GM12878 (cell line): ENCODE measurements around the gene KIF6.

Experiments used
- CBX3 ChIP-seq: fragments of 200-600 bp; sonication (generic); IDR thresholded peaks from 2 replicates; pipeline ENCODE4 v1.6.1; 2016; ENCODE audit warnings: low read depth, borderline replicate concordance
- CEBPB ChIP-seq, 2 experiments: fragments of 150-350 bp in 1 of 2; IDR thresholded peaks; 2 replicates each; pipeline ENCODE4 v1.6.1; 2012 to 2014; ENCODE audit warnings: low read depth in 2 of 2, low read length in 2 of 2, borderline replicate concordance in 1 of 2, inconsistent platforms in 1 of 2
- CREM ChIP-seq: IDR thresholded peaks from 2 replicates; pipeline ENCODE4 v1.6.1; 2014; ENCODE audit warnings: antibody characterized with exemption, low read depth
- EZH2 ChIP-seq: IDR thresholded peaks from 2 replicates; pipeline ENCODE4 v1.6.1; 2012; ENCODE audit warnings: low read depth, mild to moderate bottlenecking, control low read depth, inconsistent platforms, low read length, borderline replicate concordance; ENCODE audit not compliant: control insufficient read depth
- FOS ChIP-seq: IDR thresholded peaks from 3 replicates; pipeline ENCODE4 v1.6.1; 2011; ENCODE audit warnings: borderline replicate concordance; ENCODE audit not compliant: insufficient read length; ENCODE audit errors: extremely low read depth
- FOXM1 ChIP-seq: IDR thresholded peaks from 2 replicates; pipeline ENCODE4 v1.6.1; 2012; ENCODE audit warnings: low read depth, mild to moderate bottlenecking, inconsistent platforms, low read length, moderate library complexity
- HDAC2 ChIP-seq: fragments of 200-600 bp; sonication (generic); IDR thresholded peaks from 2 replicates; pipeline ENCODE4 v1.6.1; 2017
- JUNB ChIP-seq: IDR thresholded peaks from 2 replicates; pipeline ENCODE4 v1.6.1; 2016; ENCODE audit warnings: antibody characterized with exemption, mild to moderate bottlenecking
- KDM1A ChIP-seq: fragments of 200-600 bp; sonication (generic); IDR thresholded peaks from 2 replicates; pipeline ENCODE4 v1.6.1; 2016; ENCODE audit warnings: borderline replicate concordance
- POLR2AphosphoS5 ChIP-seq: IDR thresholded peaks from 2 replicates; pipeline ENCODE4 v1.6.1; 2011; ENCODE audit warnings: mild to moderate bottlenecking, low read length, inconsistent platforms
- SP1 ChIP-seq: IDR thresholded peaks from one replicate; pipeline ENCODE4 v1.6.1; 2011; ENCODE audit warnings: low read depth, low read length
- ZSCAN29 ChIP-seq: fragments of 450-650 bp; IDR thresholded peaks from 2 replicates; pipeline ENCODE4 v1.6.1; 2017; ENCODE audit warnings: mild to moderate bottlenecking, moderate library complexity

DNA sequence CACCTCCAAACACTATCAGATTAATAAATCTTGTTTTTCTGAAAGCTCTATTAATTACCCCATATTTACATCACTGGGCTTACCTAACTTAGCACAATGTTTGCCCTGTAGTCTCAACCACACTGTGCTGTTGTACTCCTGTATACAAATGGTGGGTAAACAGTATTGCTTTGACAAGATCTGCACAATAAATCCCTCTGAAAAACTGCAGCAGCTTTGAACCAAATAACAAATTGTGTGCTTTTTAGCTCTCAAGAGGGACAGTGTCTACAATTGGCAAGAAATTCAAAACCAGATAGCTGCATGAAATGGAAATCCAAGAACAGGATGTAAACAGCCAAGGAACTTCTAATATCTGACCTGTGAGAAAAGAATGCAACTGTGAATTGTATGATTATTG is 10.4 kb downstream of the KIF6 start:
- TF ChIP-seq JUNB, result no peak
- no peak for TF ChIP-seq CREM
- TF ChIP-seq POLR2AphosphoS5, result no peak
- no peak for TF ChIP-seq CBX3
- TF ChIP-seq EZH2, result no peak
- no peak for TF ChIP-seq SP1
- TF ChIP-seq KDM1A, result no peak
- no peak for TF ChIP-seq CEBPB (IDR thresholded peaks at IDR 0.05; ENCODE audit: borderline replicate concordance in 1 of 2, low read depth in 2 of 2, low read length in 2 of 2)
- TF ChIP-seq FOXM1, result no peak
- no peak for TF ChIP-seq ZSCAN29
- no peak for TF ChIP-seq FOS
- TF ChIP-seq HDAC2, result no peak
